ENCODE results near the gene SCAPER.

GRCh38 chr15:76386926-76387325, 518.2 kb downstream of the SCAPER start:
- TF ChIP-seq, protein P1, sequence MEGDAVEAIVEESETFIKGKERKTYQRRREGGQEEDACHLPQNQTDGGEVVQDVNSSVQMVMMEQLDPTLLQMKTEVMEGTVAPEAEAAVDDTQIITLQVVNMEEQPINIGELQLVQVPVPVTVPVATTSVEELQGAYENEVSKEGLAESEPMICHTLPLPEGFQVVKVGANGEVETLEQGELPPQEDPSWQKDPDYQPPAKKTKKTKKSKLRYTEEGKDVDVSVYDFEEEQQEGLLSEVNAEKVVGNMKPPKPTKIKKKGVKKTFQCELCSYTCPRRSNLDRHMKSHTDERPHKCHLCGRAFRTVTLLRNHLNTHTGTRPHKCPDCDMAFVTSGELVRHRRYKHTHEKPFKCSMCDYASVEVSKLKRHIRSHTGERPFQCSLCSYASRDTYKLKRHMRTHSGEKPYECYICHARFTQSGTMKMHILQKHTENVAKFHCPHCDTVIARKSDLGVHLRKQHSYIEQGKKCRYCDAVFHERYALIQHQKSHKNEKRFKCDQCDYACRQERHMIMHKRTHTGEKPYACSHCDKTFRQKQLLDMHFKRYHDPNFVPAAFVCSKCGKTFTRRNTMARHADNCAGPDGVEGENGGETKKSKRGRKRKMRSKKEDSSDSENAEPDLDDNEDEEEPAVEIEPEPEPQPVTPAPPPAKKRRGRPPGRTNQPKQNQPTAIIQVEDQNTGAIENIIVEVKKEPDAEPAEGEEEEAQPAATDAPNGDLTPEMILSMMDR (IDR thresholded peaks at IDR 0.05; ENCODE audit: poor library complexity, severe bottlenecking): no peak
- TF ChIP-seq, protein P2, sequence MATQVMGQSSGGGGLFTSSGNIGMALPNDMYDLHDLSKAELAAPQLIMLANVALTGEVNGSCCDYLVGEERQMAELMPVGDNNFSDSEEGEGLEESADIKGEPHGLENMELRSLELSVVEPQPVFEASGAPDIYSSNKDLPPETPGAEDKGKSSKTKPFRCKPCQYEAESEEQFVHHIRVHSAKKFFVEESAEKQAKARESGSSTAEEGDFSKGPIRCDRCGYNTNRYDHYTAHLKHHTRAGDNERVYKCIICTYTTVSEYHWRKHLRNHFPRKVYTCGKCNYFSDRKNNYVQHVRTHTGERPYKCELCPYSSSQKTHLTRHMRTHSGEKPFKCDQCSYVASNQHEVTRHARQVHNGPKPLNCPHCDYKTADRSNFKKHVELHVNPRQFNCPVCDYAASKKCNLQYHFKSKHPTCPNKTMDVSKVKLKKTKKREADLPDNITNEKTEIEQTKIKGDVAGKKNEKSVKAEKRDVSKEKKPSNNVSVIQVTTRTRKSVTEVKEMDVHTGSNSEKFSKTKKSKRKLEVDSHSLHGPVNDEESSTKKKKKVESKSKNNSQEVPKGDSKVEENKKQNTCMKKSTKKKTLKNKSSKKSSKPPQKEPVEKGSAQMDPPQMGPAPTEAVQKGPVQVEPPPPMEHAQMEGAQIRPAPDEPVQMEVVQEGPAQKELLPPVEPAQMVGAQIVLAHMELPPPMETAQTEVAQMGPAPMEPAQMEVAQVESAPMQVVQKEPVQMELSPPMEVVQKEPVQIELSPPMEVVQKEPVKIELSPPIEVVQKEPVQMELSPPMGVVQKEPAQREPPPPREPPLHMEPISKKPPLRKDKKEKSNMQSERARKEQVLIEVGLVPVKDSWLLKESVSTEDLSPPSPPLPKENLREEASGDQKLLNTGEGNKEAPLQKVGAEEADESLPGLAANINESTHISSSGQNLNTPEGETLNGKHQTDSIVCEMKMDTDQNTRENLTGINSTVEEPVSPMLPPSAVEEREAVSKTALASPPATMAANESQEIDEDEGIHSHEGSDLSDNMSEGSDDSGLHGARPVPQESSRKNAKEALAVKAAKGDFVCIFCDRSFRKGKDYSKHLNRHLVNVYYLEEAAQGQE (IDR thresholded peaks at IDR 0.05; ENCODE audit: borderline replicate concordance): no peak
- TF ChIP-seq EZH2 (IDR thresholded peaks at IDR 0.05; ENCODE audit: borderline replicate concordance, insufficient read depth, low read length, poor library complexity, severe bottlenecking): no peak
- no peak for TF ChIP-seq RAD21 (conservative IDR thresholded peaks at IDR 0.05)
- no peak for TF ChIP-seq POLR2AphosphoS5 (IDR thresholded peaks at IDR 0.05)
- no peak for TF ChIP-seq EP300 (conservative IDR thresholded peaks at IDR 0.05; ENCODE audit: poor library complexity, severe bottlenecking)
